SIG-M5 treated with dmso at 0.1 percent for 504 hours (cell line): Measurements from ENCODE around the gene RIMBP3C.
"Not testable (repeated sequence)": the region's sequence is repeated elsewhere in the genome, so short reads cannot be mapped to it uniquely, and the experiment has no call there.

ENCODE experiments used
- DNase-seq: peaks from one replicate; lab custom pipeline; 2025; ENCODE audit not compliant: unreplicated experiment; lab: John Stamatoyannopoulos, UW

The RIMBP3C gene

GRCh38 chr22:21579474-21579851 is 28.2 kb upstream of the RIMBP3C start:
- no peak for DNase-seq

DNA sequence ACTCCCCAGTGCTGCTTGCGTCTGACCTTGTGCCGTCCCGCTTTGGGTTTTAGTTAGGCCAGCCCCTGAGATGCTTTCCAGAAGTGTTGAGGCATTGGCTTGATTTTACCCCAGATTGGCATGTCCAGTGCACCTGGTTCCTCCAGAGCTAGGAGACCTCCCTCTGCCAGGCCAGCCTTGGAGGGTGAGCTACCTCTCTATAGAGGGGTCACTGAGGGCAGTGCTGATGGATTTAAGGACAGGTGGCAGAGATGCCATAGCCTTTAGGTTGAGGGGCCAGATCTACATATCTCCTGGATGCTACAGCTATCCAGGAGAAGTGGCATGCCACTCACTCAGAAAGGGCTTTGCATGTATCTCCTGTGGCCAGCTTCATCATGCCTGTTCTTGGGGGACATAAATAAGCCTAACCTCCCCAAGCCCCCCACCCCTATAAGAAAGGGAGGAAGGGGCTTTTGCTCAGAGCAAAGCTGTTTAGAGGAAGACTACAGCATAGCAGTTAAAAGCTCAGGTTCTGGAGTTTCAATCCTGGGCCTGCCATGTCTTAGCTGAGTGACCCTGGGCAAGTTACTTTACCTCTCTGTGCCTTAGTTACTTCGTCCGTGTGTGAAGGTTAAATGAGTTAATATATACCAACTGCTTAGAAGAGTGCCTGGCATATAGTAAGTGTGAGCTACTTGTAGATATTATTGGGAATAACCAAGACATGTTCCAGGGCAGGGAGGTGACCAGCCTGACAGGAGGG is 22.7 kb upstream of the RIMBP3C start:
- DNase-seq: no peak

DNA sequence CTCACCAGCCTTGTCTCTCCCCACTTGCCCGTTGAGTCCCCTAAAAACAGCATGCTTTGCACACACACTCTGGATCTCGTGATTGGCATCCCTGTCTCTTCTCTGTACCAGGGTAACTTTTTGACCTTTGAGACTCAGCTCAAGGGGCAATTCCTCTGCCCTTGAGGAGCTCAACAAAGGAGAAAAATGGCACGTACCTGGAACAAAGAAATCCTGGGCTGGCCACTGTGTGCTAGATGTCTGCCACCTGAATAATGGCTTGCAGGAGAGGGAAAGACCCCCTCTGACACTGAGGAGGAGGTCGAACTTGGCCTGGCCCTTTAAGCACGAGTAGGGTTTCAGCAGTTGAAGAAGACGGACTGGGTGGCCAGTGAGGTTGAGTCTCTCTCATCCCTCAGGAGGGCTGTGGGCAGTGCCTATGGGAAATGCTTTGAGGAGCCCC is 22.1 kb upstream of the RIMBP3C start:
- DNase-seq: no peak

DNA sequence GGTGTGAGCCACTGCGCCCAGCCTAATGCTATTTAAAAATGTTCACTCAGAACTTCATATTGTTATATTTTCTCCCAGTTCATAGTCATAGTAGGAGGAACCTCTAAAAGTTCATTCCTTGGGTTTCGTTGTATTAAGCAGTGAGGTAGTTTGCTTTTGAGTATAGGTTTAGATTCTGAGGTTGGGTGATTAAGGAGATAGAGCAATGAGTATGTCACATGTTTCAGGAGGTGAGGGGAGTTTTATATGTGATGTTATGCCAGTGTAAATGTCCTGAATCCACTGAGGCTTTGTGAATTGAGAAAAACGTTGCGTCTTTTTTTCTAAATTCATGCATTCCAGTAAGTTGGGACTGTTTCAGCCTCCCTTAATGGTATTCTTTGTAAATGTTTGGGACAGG is 20.4 kb upstream of the RIMBP3C start:
- DNase-seq: no peak

DNA sequence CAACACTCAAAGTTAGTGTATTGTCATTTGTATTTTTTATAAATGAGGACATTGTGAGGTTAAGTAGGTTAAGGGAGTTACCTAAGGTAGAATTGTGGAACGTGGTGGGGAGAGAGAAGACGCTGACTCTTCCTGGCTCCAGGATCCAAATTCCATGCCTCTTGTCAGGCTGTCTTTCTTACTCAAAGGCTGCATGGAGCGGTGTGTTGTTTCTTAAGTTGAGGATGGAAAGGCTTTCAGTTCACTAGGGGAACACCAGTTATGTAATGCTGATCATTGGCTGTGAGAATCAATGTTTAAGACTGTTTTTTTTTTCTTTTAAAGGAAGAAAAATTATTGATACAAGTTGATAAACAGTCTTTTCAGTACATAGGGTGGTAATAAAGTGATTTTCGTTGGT is 19.1 kb upstream of the RIMBP3C start:
- DNase-seq: peak; percentile 10

GRCh38 chr22:21569459-21570170 is 18.4 kb upstream of the RIMBP3C start:
- peak; percentile 85 for DNase-seq

DNA sequence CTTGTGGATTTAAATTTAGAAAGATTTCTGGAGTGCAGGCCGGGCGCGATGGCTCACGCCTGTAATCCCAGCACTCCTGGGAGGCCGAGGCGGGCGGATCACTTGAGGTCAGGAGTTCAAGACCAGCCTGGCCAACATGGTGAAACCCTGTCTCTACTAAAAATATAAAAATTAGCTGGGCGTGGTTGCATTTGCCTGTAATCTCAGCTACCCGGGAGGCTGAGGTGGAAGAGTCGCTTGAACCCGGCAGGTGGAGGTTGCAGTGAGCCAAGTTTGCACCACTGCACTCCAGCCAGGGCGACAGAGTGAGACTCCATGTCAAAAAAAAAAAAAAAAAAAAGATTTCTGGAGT is 17.8 kb upstream of the RIMBP3C start:
- not testable (repeated sequence) for DNase-seq

DNA sequence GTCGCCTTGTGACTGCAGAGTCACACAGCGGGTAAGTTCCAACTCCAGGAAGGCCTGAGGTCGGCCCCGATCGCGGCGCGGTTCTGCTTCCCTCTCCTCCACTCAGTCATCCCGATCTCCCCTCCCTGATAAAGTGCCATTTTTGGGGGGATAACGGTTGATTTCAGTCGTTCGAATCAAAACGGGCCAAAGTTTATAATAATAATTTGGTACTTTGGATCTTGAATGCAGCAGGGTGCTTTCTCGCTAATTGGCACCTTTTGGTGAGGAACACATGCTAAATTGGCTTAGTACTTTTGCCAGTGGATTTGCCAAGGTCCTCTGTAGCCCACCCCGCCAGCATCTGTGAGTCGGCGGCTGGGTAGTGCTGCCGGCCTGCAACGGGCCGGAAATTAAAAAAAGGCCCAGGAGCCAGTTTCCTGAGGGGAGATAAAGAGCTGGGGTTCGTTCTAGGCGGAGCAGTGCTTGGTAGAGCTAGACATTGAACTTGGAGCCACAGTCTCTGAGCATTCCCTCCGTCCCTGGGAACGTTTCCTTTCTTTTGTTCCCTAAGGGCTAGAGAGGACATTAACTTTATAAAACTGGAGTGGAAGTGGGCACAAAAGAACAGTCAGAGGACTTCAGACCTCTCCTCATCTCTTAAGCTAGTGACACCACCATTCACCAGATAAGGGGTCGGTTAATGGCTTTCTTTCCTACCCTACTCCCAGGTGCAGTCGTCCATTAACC is 17.2 kb upstream of the RIMBP3C start:
- peak; percentile 5 for DNase-seq

DNA sequence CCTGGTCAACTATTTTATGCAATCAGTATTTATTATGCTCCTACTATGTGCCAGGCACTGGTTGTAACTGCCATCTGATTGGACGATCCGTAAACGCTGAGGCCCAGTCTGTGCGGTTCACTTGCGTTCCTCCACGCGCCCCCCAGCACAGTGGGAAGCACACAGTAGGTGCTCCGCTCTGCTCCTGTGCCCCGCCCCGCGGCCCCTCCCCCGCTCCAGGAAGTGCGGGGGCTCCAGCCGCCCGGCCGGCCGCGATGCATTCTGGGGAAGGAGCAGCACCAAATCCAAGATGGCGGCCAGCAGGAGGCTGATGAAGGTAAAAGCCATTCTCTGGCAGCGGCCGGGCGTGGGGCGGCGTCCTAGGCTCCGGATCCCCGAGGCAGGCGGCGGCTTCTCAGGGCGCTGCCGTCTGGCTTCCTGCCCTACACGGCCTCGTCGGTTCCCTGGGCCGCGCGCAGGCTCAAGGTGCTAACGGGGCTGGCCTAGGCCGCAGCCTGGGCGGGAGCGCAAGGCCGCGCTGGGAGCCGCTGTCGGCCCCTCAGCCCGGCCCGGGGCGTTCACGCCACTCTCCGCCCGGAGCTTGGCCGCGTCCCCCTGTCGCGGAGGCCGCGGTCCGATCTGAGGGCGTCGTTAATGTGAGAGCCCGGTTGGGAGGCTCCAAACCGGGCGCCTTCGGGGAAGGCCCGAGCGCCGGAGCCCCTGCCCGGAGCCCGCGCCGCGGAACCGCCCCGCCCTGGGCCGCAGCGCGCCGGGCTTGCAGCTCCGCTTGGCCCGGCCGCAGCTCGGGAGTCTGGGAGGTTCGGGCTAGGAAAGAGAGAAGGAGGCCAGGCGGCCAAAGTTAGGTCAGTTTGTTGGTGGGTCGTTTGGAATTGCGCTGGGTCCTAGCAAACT is 16.4 kb upstream of the RIMBP3C start, which contains the start of gene UBE2L3:
UBE2L3 (plus strand) TSS at position 259 of the 891 bp plus-strand sequence; CDS start at position 290, 31 bp downstream.
- DNase-seq: peak; percentile 69

- DNase-seq: no peak
Measured at GRCh38 chr22:21564411-21564810, 13.2 kb upstream of the RIMBP3C start.

- DNase-seq: no peak
Measured at GRCh38 chr22:21563912-21564311, 12.7 kb upstream of the RIMBP3C start.

DNA sequence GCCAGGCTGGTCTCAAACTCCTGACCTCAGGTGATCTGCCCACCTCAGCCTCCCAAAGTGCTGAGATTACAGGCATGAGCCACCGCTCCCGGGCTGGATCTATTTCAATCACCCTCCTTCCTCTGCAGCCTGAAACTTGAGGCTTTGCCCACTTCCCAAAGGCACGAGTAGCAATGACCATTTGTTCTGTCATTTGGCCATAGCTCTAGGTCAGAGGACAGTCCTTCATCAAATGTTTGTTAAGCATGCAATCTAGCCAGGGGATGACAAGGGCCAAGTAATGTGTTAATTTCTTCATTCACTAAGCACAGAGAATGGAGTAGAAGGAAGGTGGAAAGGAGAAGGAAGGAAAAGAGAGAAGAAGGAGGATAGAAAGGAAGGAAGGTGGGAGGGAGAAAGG is 9.4 kb upstream of the RIMBP3C start:
- DNase-seq: not testable (repeated sequence)

DNA sequence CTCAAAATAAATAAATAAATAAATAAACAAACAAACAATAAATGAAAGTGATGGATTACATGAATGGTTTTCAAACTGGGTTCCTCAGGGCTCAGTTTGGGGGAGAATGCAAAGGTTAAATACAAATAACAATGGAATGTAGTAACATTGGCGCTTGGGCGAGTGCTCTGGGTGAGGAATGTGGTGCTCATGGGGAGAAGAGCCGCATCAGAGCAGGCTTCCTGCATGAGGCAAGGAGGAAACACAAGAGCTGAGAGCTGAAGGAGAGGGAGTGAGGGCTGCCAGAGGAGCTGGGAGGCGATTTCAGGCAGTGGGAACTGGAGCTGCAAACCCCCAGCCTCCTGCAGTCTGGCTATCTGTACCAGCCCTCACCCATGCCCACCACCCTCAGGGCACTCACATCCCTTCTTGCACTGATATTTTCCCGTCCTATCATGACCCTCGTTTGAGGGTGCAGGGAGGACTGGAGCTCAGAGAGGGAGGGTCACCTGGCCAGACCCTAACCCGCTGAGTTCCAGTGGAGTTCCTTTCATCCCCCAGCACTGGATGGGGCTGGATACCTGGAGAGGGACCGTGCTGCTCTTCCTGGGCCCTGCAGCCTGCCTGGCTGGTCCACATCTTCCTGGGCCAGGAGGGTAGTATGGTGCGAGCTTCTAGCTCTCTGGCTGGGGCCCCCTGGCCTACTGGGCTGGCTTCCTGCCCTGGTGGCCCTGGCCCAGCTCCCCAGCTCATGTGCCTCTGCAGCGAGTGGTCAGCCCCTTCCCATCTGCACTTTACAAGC is 8.3 kb upstream of the RIMBP3C start:
- not testable (repeated sequence) for DNase-seq

GRCh38 chr22:21550678-21551047 is 598 bp downstream of the RIMBP3C start:
- not testable (repeated sequence) for DNase-seq

DNA sequence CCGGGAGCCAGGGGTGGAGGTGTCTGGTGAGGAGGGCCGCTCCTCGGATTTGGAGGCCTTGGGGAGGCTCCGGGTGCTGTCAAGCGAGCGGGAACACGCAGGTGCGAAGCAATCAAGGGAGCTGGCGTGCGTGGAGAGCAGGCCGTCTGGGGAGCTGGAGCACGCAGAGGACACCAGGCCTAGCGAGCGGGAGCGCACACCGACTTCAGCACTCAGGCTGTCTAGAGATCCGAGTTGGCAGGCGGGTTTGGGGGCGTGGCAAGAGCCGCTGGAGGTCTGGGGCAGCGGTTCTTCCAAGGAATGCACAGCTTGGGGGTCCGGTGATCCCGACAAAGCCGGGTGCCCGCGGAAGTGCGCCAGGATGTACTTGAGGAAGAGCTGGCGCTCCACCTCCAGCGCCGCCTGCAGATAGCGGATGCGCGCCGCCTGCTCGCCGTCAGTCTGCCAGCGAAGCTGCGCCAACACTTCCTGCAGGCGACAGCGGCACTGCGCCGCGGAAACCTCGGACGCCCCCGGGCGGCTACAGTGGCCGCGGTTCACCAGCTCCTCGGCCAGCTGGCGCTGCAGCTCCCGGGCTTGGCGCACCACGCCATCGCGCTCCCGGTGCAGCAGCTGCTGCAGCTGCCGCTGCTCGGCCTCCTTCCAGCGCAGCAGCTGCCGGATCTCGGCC is 1.1 kb downstream of the RIMBP3C start:
- DNase-seq: not testable (repeated sequence)

GRCh38 chr22:21549558-21549957 is 1.7 kb downstream of the RIMBP3C start:
- DNase-seq: not testable (repeated sequence)

DNA sequence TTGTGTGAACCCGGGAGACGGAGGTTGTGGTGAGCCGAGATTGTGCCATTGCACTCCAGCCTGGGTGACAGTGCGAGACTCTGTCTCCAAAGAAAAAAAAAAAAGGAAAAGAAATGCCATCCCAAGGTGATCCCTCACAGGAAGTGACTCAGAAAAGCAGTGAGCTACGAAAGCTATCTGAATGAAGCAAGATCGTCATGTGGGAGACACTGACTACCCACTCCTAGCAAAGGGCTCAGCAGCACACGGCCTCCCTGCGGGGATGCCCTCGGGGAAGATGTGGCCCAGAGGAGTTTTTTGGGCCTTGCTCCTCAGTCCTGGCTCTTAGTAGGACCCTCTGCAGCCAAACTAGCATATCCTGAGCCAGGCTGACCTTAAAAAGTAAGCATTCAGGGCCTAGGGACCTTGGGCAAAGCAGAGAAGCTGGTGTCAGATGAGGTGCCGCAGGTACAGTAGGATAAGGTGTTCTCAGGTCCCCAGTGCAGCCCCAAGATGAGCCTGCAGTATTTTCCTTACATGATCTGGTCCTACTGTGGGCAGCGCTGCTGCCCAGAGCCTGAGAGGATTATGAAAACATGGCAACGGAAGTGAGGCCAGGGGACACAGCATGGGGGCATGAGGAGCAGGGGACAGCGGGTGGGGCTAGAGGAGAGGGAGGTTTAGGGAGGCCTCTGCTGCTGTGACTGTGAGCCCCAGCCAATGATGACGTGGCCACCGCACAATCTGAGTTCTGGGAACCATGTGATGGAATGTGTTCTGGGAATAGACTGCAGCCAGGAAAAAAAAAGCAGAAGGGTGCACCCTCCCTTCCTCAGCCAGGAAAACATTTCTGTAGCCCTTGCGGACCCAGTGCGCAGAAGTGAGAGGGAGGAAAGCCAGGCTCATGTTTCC is 6.6 kb downstream of the RIMBP3C start:
- DNase-seq: not testable (repeated sequence)

GRCh38 chr22:21539862-21540261 is 11.4 kb downstream of the RIMBP3C start:
- not testable (repeated sequence) for DNase-seq
